Stimulated activated CD4-positive, alpha-beta T cell treated with anti-CD3 and anti-CD28 coated beads, Interleukin-12 subunit alpha, Interleukin-12 subunit beta, amount 100 ng/mL, for 48 hours (primary cell): ENCODE measurements around the gene CAMK1D.

Source experiments
- DNase-seq, 3 donors: peaks; one replicate each; pipeline ENCODE4 v3.0.0-alpha.2; 2020; ENCODE audit warnings: low read depth in 2 of 3, low spot score in 1 of 3

The CAMK1D gene

GRCh38 chr10:12459762-12460161 lies 110.4 kb downstream of the CAMK1D start:
- DNase-seq = no peak

GRCh38 chr10:12463459-12463838 lies 114.1 kb downstream of the CAMK1D start:
- DNase-seq = no peak

GRCh38 chr10:12465385-12466136 lies 116.2 kb downstream of the CAMK1D start:
- DNase-seq = no peak

- DNase-seq = no peak
Measured at GRCh38 chr10:12466704-12467305, 117.5 kb downstream of the CAMK1D start.

GRCh38 chr10:12469345-12469744 lies 120.0 kb downstream of the CAMK1D start:
- DNase-seq = no peak

DNA sequence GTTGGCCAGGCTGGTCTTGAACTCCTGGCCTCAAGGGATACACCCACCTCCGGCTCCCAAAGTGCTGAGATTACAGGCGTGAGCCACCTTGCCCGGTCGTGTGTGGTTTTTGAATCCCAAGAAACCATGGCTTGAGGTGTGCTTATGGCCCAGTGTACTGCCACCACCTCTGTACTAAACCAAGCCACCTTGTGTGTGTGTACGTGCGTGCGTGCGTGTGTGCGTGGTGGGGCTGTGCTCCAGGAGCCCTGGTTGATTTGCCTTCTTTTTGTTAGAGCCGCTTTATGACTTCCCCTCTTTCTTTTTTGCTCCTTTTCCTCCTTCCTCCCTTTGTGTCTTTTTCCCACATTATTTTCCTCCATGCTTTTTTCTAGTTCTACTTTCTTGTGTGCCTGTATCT lies 121.4 kb downstream of the CAMK1D start:
- DNase-seq = no peak

DNA sequence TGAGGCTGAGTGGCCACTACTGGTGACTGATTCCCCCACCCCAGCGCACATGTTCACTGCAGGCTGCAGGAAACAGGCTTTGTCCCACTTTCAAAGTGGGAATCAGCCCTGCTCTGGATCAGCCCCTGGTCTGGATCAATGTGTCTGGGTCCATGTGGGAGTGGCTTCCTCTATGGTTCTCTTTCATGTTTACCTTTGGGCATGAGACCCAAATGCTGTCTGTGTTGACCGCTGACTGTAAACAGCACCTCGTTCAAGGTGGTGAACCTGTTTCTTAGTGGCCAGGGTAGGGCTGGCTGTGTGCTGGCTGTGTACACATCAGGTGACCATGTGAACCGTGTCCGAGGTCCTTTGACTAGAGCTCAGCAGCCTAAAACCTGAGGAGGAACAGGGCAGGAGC lies 121.8 kb downstream of the CAMK1D start:
- DNase-seq = no peak

DNA sequence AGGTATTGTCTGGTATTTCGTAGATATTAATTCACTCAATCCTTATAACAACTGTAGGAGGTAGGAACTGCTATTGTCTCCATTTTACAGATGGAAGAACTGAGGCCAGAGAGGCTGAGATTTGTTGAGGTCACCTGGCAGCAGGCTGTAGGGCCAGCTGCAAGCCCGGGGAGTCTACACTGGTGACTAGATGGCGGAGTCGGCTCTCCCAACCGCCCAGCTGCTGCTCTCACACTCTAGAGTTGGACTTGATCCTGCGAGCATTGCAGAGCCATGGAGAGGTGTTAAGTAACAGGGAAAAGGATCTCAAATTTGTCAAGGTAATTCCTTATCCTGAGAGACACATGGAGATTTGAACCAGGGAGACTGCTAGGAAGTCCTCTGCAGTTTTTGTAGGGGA lies 124.1 kb downstream of the CAMK1D start:
- no peak for DNase-seq

GRCh38 chr10:12474727-12475412 lies 125.5 kb downstream of the CAMK1D start:
- DNase-seq = no peak

DNA sequence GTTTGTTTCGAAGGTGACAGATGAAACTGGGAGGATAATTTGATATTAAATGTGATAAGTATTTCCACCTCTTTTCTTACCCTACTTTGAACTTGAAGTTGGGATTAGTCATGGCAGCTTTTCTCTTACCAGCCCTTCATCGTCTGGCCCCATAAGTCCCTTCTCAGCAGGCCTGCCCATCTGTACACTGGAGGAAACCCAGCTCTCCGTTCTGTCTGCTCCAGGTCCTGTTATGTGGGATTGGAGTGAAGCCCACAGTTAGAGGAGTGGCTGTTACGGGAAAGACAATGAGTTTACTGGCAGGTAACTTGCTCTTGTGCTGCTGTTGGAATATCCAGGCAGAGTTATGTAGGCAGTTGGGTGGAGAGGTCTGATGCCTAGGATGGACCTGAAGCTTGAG lies 127.3 kb downstream of the CAMK1D start:
- DNase-seq = no peak

DNA sequence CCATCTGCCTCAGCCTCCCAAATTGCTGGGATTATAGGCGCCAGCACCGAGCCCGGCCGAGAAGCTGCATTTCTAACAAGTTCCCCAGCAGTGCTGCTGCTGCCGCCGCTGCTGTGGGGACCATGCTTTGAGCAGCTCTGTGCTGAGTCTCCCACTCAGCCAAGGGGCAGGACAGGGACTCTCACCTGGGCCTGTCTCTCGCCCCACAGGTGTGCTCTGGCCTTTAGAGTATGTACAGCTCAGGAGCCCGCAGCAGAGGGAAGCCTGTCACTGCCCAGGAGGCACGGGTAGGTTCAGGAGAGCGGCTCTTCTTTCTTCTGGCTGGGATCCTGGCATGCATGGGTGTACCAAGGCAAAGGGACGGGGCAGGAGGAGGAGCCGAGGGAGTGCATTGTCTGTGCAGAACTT lies 130.1 kb downstream of the CAMK1D start:
- no peak for DNase-seq

DNA sequence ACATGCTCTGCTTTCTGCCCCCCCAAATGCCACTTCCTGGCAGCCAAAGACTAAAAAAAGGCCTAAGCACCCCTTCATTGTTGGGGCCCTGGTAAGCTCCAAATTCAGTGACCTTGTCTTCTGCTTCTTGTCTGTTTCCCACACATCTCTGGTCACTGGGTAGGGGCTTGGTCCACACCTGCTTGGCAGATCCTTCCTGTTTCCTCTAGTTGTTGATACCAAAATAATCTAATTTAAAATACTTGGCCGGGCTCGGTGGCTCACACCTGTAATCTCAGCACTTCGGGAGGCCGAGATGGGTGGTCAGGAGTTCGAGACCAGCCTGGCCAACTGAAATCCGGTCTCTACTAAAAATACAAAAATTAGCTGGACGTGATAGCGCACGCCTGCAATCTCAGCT lies 130.6 kb downstream of the CAMK1D start:
- DNase-seq = no peak

- no peak for DNase-seq
Measured at GRCh38 chr10:12480440-12480839, 131.1 kb downstream of the CAMK1D start.

- no peak for DNase-seq
Measured at GRCh38 chr10:12481924-12482323, 132.6 kb downstream of the CAMK1D start.

DNA sequence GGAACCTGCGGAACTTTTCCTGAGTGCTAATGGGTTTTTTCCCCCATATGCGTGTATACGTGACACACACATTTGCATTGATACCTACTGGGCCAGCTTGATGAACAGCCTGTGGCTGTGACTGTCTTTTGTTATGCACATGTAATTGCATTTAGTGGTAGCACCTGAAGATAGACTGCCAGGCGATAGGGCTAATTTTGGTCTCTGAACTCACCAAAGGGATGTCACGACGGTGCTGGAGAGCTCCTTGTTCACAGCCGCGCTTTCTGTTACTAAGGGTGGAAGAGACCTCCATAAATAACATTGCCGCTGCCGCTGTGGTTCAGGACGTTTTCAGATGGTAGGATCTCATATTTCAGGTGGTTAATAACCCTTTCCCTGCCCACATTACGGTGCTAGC lies 133.2 kb downstream of the CAMK1D start:
- no peak for DNase-seq

DNA sequence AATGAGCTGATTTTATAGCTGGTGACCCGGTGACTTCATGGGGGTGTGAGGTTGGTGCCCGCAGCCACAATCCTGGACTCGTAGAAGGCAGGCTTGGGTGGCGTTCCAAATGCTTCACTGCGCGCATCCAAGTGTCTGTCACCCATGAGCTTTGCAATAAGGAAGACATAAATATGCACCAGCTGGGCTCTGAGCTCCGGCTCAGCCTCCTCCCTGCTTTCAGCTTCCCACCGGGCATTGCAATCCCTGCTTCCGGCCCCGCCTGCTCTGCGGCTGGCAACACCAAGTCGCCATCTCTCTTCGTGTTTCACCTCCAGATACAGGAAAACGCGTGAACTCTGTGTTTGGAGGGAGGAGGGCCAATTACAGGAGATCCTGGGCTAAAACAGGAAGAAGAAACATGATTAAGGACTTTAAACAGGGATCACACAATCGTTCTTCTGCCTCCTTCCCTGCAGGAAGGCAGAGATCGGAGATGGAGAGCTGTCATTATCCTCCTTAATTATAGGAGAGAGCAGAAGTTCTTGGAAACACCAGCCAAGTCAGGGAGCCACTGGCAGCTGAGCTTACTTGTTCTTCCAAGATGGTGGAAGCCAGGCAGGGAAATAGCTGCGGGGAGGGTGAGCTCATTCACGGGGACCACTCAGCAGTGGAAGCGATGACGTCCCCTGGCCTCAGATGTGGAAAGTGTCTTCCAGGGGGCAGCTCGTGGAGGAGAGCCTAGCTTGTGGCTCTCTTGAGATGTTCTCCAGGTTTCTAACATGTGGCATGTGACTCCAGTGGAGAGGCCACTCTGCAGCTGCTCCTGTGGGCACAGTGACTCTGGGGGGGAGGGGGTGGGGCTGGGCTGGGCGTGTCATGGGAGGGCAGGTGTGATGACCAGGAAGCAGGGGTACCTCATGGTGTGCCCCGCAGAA lies 134.9 kb downstream of the CAMK1D start:
- DNase-seq = no peak

DNA sequence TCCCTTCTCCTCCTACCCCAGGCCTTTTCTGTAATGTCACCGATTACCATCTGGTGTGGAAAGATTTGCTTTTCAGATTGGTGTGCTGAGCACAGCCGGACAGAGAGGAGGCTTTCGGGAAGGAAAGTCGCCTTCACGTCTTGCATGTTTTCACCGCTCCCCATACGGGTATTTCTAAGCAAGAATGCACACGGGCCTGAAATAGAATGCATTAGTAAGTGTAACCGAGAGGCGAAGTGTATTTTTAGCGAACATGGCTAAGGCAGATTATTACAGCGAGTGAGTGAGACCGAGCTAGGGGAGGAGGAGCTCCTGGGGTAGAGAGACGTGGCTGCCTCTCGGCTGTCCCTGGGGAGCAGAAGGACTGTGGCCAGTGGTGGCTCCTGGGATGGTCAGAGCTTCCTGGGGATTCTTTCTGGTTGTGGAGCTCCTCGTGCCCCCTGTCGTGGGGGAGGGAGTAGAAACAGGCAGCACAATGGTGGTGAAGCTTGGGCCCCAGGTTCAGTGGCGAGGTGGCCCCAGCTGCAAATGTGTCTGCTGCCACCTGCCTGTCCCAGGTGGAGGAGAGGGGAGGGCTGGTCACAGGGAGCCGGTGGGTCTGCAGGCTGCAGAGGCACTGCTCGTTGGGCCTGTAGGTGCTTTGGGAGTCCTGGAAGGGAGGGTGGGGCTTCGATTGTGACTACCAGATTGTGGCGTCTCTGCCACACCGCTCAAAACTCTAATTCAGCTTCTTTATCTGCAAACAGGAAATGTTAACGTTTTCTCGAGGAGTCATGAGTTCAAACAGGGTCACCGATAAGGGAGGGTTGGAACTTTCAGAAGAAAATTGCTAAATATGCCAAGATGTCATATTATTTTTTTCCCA lies 135.8 kb downstream of the CAMK1D start:
- DNase-seq = no peak

DNA sequence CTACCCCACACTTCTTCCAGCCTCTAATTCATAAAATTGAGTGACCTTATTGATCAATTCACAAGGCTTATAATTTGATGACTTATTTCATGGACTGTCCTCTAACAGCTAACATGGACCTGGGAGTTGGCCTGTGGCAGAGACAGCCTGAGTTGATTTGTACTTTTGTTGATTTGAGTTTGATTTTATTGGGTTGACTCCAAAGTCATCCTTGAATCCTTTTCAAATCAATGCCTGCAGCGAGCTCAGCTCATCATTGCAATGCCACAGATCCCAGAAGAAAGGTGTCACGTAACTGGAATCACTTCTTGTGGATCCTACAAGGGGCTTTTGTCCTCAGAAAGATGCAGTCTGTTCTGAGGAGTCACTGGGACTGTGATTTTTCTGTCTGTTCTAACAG lies 138.0 kb downstream of the CAMK1D start:
- no peak for DNase-seq

- no peak for DNase-seq
Measured at GRCh38 chr10:12488626-12489025, 139.3 kb downstream of the CAMK1D start.

DNA sequence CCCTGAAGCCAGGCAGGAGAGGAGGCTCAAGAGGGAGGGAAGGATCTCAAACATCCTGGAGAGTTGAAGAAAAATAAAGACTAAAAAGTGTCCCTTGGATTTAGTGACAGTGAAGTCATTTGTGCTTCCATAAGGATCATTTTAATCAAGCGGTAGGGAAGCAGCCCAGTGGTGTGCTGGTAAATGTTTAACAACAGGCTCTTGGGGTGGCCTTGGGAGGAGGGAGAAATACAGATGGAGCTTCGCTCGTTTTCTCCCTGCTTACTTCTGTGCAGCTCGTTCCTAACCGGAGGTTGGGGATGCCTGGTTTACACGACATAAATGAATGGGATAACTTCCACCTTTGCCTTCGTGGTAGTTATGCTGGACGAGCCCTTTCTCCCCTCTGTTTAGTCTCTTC lies 140.0 kb downstream of the CAMK1D start:
- no peak for DNase-seq

DNA sequence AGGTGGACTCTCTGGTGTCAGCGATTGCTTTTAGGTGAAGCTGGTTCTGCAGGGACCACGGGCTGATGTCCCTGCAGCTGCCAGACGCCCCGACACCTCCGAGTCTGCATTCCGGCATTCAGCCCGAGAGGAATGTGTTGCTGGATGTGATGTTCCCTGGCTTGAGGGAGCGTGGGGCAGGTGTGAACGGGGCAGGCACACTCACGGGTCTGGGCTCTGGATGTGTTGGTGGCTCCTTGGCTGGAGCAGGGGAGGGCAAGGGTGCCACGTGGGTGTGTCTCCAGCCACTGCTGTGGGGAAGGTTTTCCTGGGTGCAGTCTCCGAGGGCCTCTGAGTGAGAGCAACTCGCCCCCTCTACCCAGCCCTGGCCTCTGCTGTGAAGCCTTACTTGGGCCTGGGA lies 140.5 kb downstream of the CAMK1D start:
- DNase-seq = no peak
